ENCODE measurements around the gene SLC30A3.
"Not testable (repeated sequence)": the region's sequence is repeated elsewhere in the genome, so short reads cannot be mapped to it uniquely, and the experiment has no call there.

Gene SLC30A3

GRCh38 chr2:27285481-27285880 lies 22.6 kb upstream of the SLC30A3 start:
- DNase-seq (ENCODE audit: low read depth, low spot score): no peak

DNA sequence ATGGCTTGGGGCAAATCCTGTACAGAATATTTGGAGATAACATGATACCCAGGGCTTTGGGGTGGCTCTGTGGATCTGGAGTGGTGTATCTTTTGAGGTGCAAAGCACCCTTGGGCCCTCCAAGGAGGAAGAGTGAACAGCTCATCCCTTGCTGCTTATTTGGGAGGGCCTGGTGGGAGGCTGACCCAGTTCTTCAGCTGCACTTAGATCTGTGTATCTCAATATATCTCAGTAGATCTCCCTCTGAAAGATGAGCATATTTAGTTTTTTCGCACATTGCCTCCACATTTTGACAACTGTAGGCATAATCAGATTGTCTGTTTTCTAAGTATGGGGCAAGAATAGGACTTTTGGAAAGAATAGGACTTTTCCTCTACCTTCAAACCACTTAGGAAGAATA lies 22.1 kb upstream of the SLC30A3 start:
- no peak for DNase-seq (ENCODE audit: low read depth, low spot score)

DNA sequence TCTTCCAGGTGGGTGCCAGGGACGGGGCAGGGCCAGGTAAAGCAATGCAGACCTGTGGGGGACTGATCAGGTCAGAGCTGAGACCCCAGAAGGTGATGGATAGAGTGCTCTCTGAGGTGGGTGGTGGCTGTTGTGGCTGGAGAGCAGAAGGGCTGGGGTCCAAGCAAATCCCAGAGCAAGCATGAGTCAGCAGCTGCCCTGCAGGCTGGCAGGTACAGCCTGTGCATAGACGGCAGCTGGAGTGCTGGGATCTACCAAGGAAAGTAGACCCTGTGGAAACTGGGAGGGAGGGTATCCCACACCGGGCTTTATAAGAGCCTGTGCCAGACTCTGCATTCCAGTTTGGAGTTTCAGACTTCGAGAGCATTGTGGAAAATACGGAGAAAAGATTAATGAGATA lies 20.0 kb upstream of the SLC30A3 start:
- peak; percentile 58 for DNase-seq (ENCODE audit: low read depth, low spot score)

DNA sequence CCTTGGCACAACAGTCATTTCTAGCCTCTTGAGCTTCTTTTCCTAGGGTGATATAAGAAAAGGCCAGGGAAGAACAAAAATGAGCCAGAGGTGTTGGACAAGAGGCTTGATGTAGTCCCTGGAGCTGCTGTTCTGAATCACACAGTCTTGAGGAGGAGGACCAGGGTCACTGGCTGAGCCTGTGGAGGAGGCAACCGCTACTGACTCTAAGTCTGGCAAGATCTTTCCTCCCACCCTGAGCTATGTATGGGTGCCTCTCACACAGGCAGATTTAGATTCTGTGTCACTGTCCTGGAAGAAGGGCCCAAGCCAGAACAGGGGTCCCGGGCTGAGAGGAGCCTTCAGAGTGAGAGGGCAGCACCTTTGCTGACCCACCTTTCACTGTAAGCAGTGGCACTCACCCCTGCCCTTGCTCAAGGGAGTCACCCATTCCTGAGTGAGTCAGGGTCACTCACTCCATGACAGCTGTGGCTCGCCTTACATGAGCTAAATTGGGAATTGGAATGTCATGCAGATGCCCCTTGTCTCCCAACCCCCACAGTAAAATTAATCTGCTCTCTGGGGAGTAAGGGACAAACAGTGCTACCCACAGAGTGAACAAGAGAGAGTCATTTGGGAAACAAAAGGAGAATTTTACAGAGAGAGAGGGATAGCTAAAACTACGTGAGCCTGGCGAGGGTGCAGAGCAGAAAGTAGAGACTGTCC lies 19.2 kb upstream of the SLC30A3 start, which contains the start of gene TRIM54:
TRIM54 (plus strand) TSS at position 575 of the 705 bp plus-strand sequence. CDS start 303 bp downstream, outside the sequence.
- DNase-seq (ENCODE audit: low read depth, low spot score): no peak

GRCh38 chr2:27281442-27281841 lies 18.6 kb upstream of the SLC30A3 start:
- no peak for DNase-seq (ENCODE audit: low read depth, low spot score)

- DNase-seq (ENCODE audit: low read depth, low spot score): no peak
These were observed 18.0 kb upstream of the SLC30A3 start for GRCh38 chr2:27280826-27281225.

GRCh38 chr2:27278010-27278409 lies 15.2 kb upstream of the SLC30A3 start:
- no peak for DNase-seq (ENCODE audit: low read depth, low spot score)

- no peak for DNase-seq (ENCODE audit: low read depth, low spot score)
These were observed 12.6 kb upstream of the SLC30A3 start, which contains the start of gene DNAJC5G for GRCh38 chr2:27275211-27276150. Gene DNAJC5G (plus strand): TSS chr2:27275433. CDS start chr2:27276729, 1,296 bp downstream.

DNA sequence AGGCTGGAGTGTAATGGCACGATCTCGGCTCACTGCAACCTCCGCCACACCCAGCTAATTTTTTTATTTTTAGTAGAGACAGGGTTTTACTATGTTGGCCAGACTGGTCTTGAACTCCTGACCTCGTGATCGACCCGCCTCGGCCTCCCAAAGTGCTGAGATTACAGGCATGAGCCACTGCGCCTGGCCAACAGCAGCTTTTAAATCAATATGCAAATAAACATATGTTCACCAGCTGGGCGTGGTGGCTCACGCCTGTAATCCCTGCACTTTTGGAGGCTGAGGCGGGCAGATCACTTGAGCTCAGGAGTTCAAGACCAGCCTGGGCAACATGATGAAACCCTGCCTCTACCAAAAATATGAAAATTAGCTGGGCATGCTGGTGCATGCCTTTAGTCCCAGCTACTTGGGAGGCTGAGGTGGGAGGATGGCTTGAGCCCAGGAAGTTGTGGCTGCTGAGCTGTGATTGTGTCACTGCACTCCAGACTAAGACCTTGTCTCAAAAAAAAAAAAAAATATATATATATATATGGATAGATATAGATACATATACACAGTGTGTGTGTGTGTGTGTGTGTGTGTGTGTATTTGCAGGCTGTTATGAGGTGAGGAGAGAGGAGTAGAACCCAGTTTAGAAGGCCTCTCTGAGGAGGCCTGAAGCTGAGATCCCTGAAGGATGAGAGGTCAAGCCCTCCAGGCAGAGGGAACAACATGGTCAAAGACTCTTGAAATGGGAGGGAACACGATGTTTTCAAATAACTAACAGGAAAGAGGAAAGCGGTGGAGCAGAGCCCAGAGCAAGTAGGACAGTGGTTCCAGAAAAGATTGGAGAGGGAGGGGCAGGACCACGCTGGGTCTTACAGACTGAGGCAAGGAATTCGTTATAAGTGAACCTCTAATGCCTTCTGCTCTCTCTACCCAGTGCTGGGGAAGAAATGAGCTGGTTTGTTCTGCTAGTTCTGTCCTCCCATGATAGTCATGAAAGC lies 10.0 kb upstream of the SLC30A3 start:
- DNase-seq (ENCODE audit: low read depth, low spot score): not testable (repeated sequence)

GRCh38 chr2:27271631-27272340 lies 8.9 kb upstream of the SLC30A3 start:
- peak; percentile 46 for DNase-seq (ENCODE audit: low read depth, low spot score)

DNA sequence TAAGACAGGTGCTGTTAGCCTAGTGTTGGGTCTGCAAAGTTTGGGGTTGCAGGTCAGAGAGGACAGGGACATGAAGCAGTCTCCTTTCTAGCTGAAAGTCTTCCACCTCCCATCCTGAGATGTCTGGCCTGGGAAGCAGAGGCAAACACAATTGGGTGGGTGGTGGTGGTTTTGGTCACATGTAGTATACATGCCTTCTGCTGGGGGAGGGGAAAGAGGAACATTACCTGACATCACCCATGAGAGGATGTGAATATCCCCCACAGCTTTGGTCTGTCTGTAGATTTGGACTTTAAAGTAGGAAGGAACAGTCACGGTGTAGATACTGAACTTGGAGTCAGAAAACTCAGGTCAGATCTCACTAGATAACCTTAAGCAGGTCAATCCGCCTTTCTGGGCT lies 7.8 kb upstream of the SLC30A3 start:
- DNase-seq (ENCODE audit: low read depth, low spot score): no peak

GRCh38 chr2:27270131-27270530 lies 7.3 kb upstream of the SLC30A3 start:
- DNase-seq (ENCODE audit: low read depth, low spot score): no peak

- DNase-seq (ENCODE audit: low read depth, low spot score): not testable (repeated sequence)
These were observed 5.4 kb upstream of the SLC30A3 start for GRCh38 chr2:27268296-27268695.

- DNase-seq (ENCODE audit: low read depth, low spot score): no peak
These were observed 2.7 kb upstream of the SLC30A3 start for GRCh38 chr2:27265536-27265870.

GRCh38 chr2:27264753-27265535 lies 2.1 kb upstream of the SLC30A3 start:
- DNase-seq (ENCODE audit: low read depth, low spot score): peak; percentile 88

DNA sequence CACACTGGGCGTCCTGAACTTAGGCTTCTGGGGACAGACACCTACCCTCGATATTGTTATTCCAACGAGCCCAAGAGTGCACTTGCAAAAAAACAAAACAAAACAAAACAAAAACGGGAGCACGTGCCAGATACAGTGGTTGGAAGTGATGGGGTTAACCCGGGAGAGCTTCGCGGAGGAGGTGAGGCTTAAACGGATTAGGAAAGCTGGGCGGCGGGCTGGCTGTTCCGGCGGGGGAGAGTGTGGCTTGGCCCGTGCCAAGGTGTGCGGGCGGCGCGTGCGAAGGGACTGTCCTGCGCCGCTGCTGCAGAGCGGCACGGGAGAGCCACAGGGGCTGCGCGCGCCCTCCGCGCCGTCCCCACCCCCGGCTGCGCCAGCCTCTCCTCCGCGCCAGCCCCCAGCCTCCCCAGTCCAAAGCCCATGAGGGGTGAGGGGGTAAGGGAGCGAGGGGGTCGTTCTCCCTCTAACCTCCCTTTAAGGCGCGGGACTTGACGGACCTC lies 1.5 kb upstream of the SLC30A3 start:
- no peak for DNase-seq (ENCODE audit: low read depth, low spot score)

GRCh38 chr2:27263287-27264252 lies 723 bp upstream of the SLC30A3 start:
- DNase-seq (ENCODE audit: low read depth, low spot score): no peak

- DNase-seq (ENCODE audit: low read depth, low spot score): no peak
These were observed 935 bp downstream of the SLC30A3 start for GRCh38 chr2:27261926-27262298.
